Thymus (tissue), 11 donors: Measurements from ENCODE around the gene FBXW11. TPM values are rescaled to one million over a fixed set of nuclear protein-coding genes. Genes with fewer than 3 reads are reported as not detected.
A peak's percentile ranks its signal among the peaks of the same experiment; 100 is the strongest.

Source experiments
- DNase-seq, 9 donors: peaks; one replicate each; pipeline ENCODE4 v3.0.0-alpha.2; 2013; ENCODE audit warnings: low spot score in 9 of 9, low read depth in 6 of 9, missing footprints in 1 of 9
- H3K27ac ChIP-seq, 2 donors: one replicate each; pipeline ENCODE4 v1.5.1; 2013; ENCODE audit warnings: control low read depth in 1 of 2, low read depth in 1 of 2, low read length in 1 of 2, mild to moderate bottlenecking in 1 of 2, moderate library complexity in 1 of 2
- H3K27me3 ChIP-seq, 2 donors: one replicate each; pipeline ENCODE4 v1.5.1; 2013; ENCODE audit warnings: low read length in 1 of 2; ENCODE audit not compliant: control insufficient read depth in 2 of 2, insufficient read depth in 1 of 2
- H3K36me3 ChIP-seq, 2 donors: one replicate each; pipeline ENCODE4 v1.5.1; 2013; ENCODE audit warnings: low read length in 1 of 2, mild to moderate bottlenecking in 1 of 2, moderate library complexity in 1 of 2; ENCODE audit not compliant: control insufficient read depth in 2 of 2, insufficient read depth in 2 of 2
- H3K4me1 ChIP-seq, 2 donors: one replicate each; pipeline ENCODE4 v1.5.1; 2013; ENCODE audit warnings: low read length in 2 of 2; ENCODE audit not compliant: control insufficient read depth in 2 of 2, insufficient read depth in 2 of 2
- H3K4me3 ChIP-seq, 2 donors: one replicate each; pipeline ENCODE4 v1.5.1; 2013; ENCODE audit warnings: low read length in 2 of 2, control low read depth in 1 of 2, mild to moderate bottlenecking in 1 of 2
- H3K9me3 ChIP-seq, 2 donors: one replicate each; pipeline ENCODE4 v1.5.1; 2013; ENCODE audit warnings: low read length in 1 of 2, mild to moderate bottlenecking in 1 of 2; ENCODE audit not compliant: control insufficient read depth in 2 of 2, insufficient read depth in 1 of 2
- WGBS: extraction: QIAGEN DNeasy Blood & Tissue Kit; methylation state at CpG from one replicate; pipeline ENCODE4 v1.1.7; 2013; 5-methylcytosine and 5-hydroxymethylcytosine counted together
- polyA plus RNA-seq: library from polyadenylated mRNA; stranded (reverse); fragments of 200-250 nt; gene quantifications from one replicate; pipeline ENCODE4 v1.2.3, GENCODE V29; 2013
- total RNA-seq: library from RNA; stranded (reverse); fragments of 120-200 nt; gene quantifications from one replicate; pipeline ENCODE4 v1.2.4, GENCODE V29; 2013
- donor health status: healthy.

The FBXW11 gene
- total and polyA plus RNA-seq, 2 donors = 12.5 to 27.5 TPM

GRCh38 chr5:171855798-171856763, 150.4 kb downstream of the FBXW11 start:
- 63% methylated on average over 17 of the region's 17 CpGs for WGBS
- Histone ChIP-seq H3K27me3 (no peaks in the 10 kb centered on the region), H3K4me3 (no peak overlapping the region), H3K4me1 (no peaks in the 10 kb centered on the region), H3K27ac (no peak overlapping the region), H3K9me3 (no peaks in the 10 kb centered on the region), H3K36me3 (no peaks in the 10 kb centered on the region)
- peak in 1 of 9 donors; percentile 19 for DNase-seq

GRCh38 chr5:171855265-171855664, 151.2 kb downstream of the FBXW11 start:
- no peak overlapping the region for H3K4me3 ChIP-seq
- H3K9me3 ChIP-seq = no peaks in the 10 kb centered on the region
- DNase-seq = no peak
- H3K4me1 ChIP-seq = no peaks in the 10 kb centered on the region
- no peaks in the 10 kb centered on the region for H3K36me3 ChIP-seq
- WGBS = 99% methylated on average over 3 of the region's 3 CpGs
- H3K27ac ChIP-seq = no peak overlapping the region
- no peaks in the 10 kb centered on the region for H3K27me3 ChIP-seq

- 90% methylated on average over 8 of the region's 8 CpGs for WGBS
- no peak overlapping the region for H3K27ac ChIP-seq
These were observed 154.2 kb downstream of the FBXW11 start for GRCh38 chr5:171852255-171852681.

GRCh38 chr5:171851251-171851650, 155.2 kb downstream of the FBXW11 start:
- Histone ChIP-seq H3K27me3 (no peaks in the 10 kb centered on the region), H3K27ac (no peak overlapping the region), H3K9me3 (no peaks in the 10 kb centered on the region), H3K36me3 (no peaks in the 10 kb centered on the region), H3K4me1 (no peaks in the 10 kb centered on the region), H3K4me3 (no peak overlapping the region)
- 94% methylated on average over 1 of the region's 1 CpG for WGBS
- no peak for DNase-seq

More at GRCh38 chr5:171852255-171852681, 154.2 kb downstream of the FBXW11 start:
- no peaks in the 10 kb centered on the region for H3K36me3 ChIP-seq
- no peak for DNase-seq
- H3K4me1 ChIP-seq = no peaks in the 10 kb centered on the region
- no peak overlapping the region for H3K4me3 ChIP-seq
- no peaks in the 10 kb centered on the region for H3K27me3 ChIP-seq
- H3K9me3 ChIP-seq = no peaks in the 10 kb centered on the region

GRCh38 chr5:171850324-171850947, 156.0 kb downstream of the FBXW11 start:
- no peaks in the 10 kb centered on the region for H3K9me3 ChIP-seq
- no peak overlapping the region for H3K27ac ChIP-seq
- H3K27me3 ChIP-seq = no peaks in the 10 kb centered on the region
- no peak overlapping the region for H3K4me3 ChIP-seq
- H3K36me3 ChIP-seq = no peaks in the 10 kb centered on the region
- H3K4me1 ChIP-seq = peaks cover 0 to 2% of the 10 kb centered on the region in 2 donors
- peak in 1 of 9 donors; percentile 16 for DNase-seq
- 83% methylated on average over 9 of the region's 9 CpGs for WGBS

- 98% methylated on average over 14 of the region's 14 CpGs for whole genome bisulfite sequencing
- Histone ChIP-seq H3K4me1 (peaks cover 0 to 6% of the 10 kb centered on the region in 2 donors), H3K27me3 (no peaks in the 10 kb centered on the region), H3K4me3 (no peak overlapping the region), H3K27ac (no peak overlapping the region), H3K9me3 (no peaks in the 10 kb centered on the region), H3K36me3 (no peaks in the 10 kb centered on the region)
- DNase-seq = no peak
These were observed 156.7 kb downstream of the FBXW11 start for GRCh38 chr5:171849585-171850323.

- no peaks in the 10 kb centered on the region for H3K9me3 ChIP-seq
- DNase-seq = no peak
- no peak overlapping the region for H3K4me3 ChIP-seq
- H3K27ac ChIP-seq = no peak overlapping the region
- WGBS = 96% methylated on average over 6 of the region's 6 CpGs
- no peaks in the 10 kb centered on the region for H3K36me3 ChIP-seq
- H3K27me3 ChIP-seq = no peaks in the 10 kb centered on the region
- H3K4me1 ChIP-seq = peaks cover 0 to 6% of the 10 kb centered on the region in 2 donors
These were observed 157.4 kb downstream of the FBXW11 start for GRCh38 chr5:171848911-171849520.

GRCh38 chr5:171848486-171848885, 158.0 kb downstream of the FBXW11 start:
- WGBS = 28% methylated on average over 5 of the region's 5 CpGs
- no peaks in the 10 kb centered on the region for H3K27me3 ChIP-seq
- no peak for DNase-seq
- H3K4me1 ChIP-seq = peaks cover 0 to 6% of the 10 kb centered on the region in 2 donors
- no peaks in the 10 kb centered on the region for H3K36me3 ChIP-seq
- no peaks in the 10 kb centered on the region for H3K9me3 ChIP-seq
- no peak overlapping the region for H3K4me3 ChIP-seq
- H3K27ac ChIP-seq = no peak overlapping the region
